Common myeloid progenitor, CD34-positive (primary cell): Measurements from ENCODE around the gene VSIG8.

Experiments
- CTCF ChIA-PET: fragments of 350-600 bp; sonication (Branson Sonifier 250); formaldehyde crosslinking; loops from one replicate; lab custom pipeline; 2021; ENCODE audit warnings: antibody characterized with exemption; lab: Charles Lee
- POLR2A ChIA-PET: fragments of 350-600 bp; sonication (Branson Sonifier 250); formaldehyde crosslinking; loops from one replicate; lab custom pipeline; 2021; ENCODE audit warnings: antibody characterized with exemption; lab: Charles Lee
- DNase-seq, 3 donors: peaks; one replicate each; pipeline versions ENCODE4 v3.0.0 to v3.0.0-alpha.2; 2013
- H3K27ac ChIP-seq, 2 experiments: 1 replicate in 1 of 2; 2 replicates in 1 of 2; pipeline ENCODE4 v1.7.0; 2013; ENCODE audit warnings: inconsistent platforms in 2 of 2, low read length in 2 of 2, mild to moderate bottlenecking in 2 of 2, low read depth in 1 of 2, moderate library complexity in 1 of 2; ENCODE audit not compliant: severe bottlenecking in 2 of 2, insufficient read depth in 1 of 2, poor library complexity in 1 of 2
- H3K27me3 ChIP-seq, 5 experiments: replicated peaks in 2 of 5; 1 replicate in 3 of 5; 2 replicates in 2 of 5; pipeline versions ENCODE4 v1.6.1 to v1.7.0; 2013; ENCODE audit warnings: low read length in 4 of 5, mild to moderate bottlenecking in 2 of 5, moderate library complexity in 2 of 5, inconsistent platforms in 1 of 5; ENCODE audit not compliant: insufficient read depth in 5 of 5, control insufficient read depth in 4 of 5
- H3K36me3 ChIP-seq, 4 experiments: 1 replicate in 2 of 4; 2 replicates in 2 of 4; pipeline versions ENCODE4 v1.6.1 to v1.7.0; 2013; ENCODE audit warnings: low read length in 3 of 4, control low read depth in 1 of 4, mild to moderate bottlenecking in 1 of 4; ENCODE audit not compliant: control insufficient read depth in 4 of 4, insufficient read depth in 4 of 4
- H3K4me1 ChIP-seq, 4 experiments: 1 replicate in 3 of 4; 2 replicates in 1 of 4; pipeline versions ENCODE4 v1.6.1 to v1.7.1; 2013; ENCODE audit warnings: low read length in 3 of 4, mild to moderate bottlenecking in 3 of 4, control low read depth in 1 of 4, inconsistent platforms in 1 of 4, moderate library complexity in 1 of 4; ENCODE audit not compliant: control insufficient read depth in 4 of 4, insufficient read depth in 4 of 4; ENCODE audit errors: control extremely low read depth in 1 of 4
- H3K4me3 ChIP-seq, 7 experiments: 1 replicate in 4 of 7; 2 replicates in 3 of 7; pipeline versions ENCODE4 v1.5.1 to v1.7.0; 2013; ENCODE audit warnings: mild to moderate bottlenecking in 7 of 7, low read length in 6 of 7, moderate library complexity in 6 of 7, inconsistent platforms in 2 of 7, low read depth in 2 of 7, control low read depth in 1 of 7; ENCODE audit not compliant: insufficient read depth in 4 of 7, control insufficient read depth in 1 of 7; ENCODE audit errors: extremely low read depth in 1 of 7
- H3K9me3 ChIP-seq, 5 experiments: 1 replicate in 4 of 5; 2 replicates in 1 of 5; pipeline versions ENCODE4 v1.6.1 to v1.7.1; 2013; ENCODE audit warnings: low read length in 4 of 5, mild to moderate bottlenecking in 2 of 5, inconsistent platforms in 1 of 5, low read depth in 1 of 5, moderate library complexity in 1 of 5; ENCODE audit not compliant: control insufficient read depth in 4 of 5, insufficient read depth in 2 of 5; ENCODE audit errors: control extremely low read depth in 1 of 5
- WGBS: methylation state at CpG from one replicate; pipeline ENCODE4 v1.1.5; 2013; ENCODE audit not compliant: insufficient coverage; 5-methylcytosine and 5-hydroxymethylcytosine counted together

The VSIG8 gene

GRCh38 chr1:159848326-159848725, 14.1 kb downstream of the VSIG8 start:
- Histone ChIP-seq H3K27me3 (no peaks in the 10 kb centered on the region), H3K4me1 (peaks cover 0 to 2% (median under 1%) of the 10 kb centered on the region in 4 experiments)
- CTCF ChIA-PET: interaction anchor here (0.9 to 1.4 kb wide), 5 partner anchors 17 to 44 kb away, joined by 3 to 7 read pairs (median 3); no protein-coding TSS in a partner anchor

GRCh38 chr1:159847231-159847630, 15.2 kb downstream of the VSIG8 start:
- Histone ChIP-seq H3K27ac (no peak overlapping the region), H3K9me3 (no peaks in the 10 kb centered on the region), H3K36me3 (no peaks in the 10 kb centered on the region), H3K4me3 (no peak overlapping the region), H3K27me3 (no peaks in the 10 kb centered on the region), H3K4me1 (no peaks in the 10 kb centered on the region)
- 100% methylated on average over 3 of the region's 4 CpGs for WGBS
- CTCF ChIA-PET: interaction anchor here (0.6 to 2.3 kb wide), 6 partner anchors 16 to 48 kb away, joined by 3 to 7 read pairs (median 3); no protein-coding TSS in a partner anchor
- no peak for DNase-seq
- POLR2A ChIA-PET: no interaction called here

More at GRCh38 chr1:159848326-159848725, 14.1 kb downstream of the VSIG8 start:
- H3K36me3 ChIP-seq: no peaks in the 10 kb centered on the region
- H3K27ac ChIP-seq: no peak overlapping the region
- 100% methylated on average over 2 of the region's 3 CpGs for WGBS
- H3K4me3 ChIP-seq: no peak overlapping the region
- no peak for DNase-seq
- H3K9me3 ChIP-seq: no peaks in the 10 kb centered on the region
- POLR2A ChIA-PET: no interaction called here

- Histone ChIP-seq H3K36me3 (no peaks in the 10 kb centered on the region), H3K27me3 (no peaks in the 10 kb centered on the region), H3K9me3 (no peaks in the 10 kb centered on the region), H3K27ac (no peak overlapping the region), H3K4me3 (no peak overlapping the region), H3K4me1 (no peaks in the 10 kb centered on the region)
- DNase-seq: no peak
- WGBS: 94% methylated on average over 12 of the region's 13 CpGs
- CTCF ChIA-PET: interaction anchor here (1.7 to 2.3 kb wide), 2 partner anchors 45 to 47 kb away, joined by 4 to 6 read pairs; no protein-coding TSS in a partner anchor
- POLR2A ChIA-PET: no interaction called here
These were observed 16.5 kb downstream of the VSIG8 start for GRCh38 chr1:159845751-159846629.

- WGBS: 70% methylated on average over 4 of the region's 4 CpGs
- Histone ChIP-seq H3K27ac (no peak overlapping the region), H3K27me3 (no peaks in the 10 kb centered on the region), H3K36me3 (no peaks in the 10 kb centered on the region), H3K9me3 (no peaks in the 10 kb centered on the region), H3K4me1 (peaks cover 0 to 2% (median 0%) of the 10 kb centered on the region in 4 experiments), H3K4me3 (no peak overlapping the region)
- ChIA-PET POLR2A (no interaction called here), CTCF (interaction anchor here (1.0 to 2.4 kb wide), 5 partner anchors 9 to 49 kb away, joined by 3 to 8 read pairs (median 4); no protein-coding TSS in a partner anchor)
- DNase-seq: no peak
These were observed 19.0 kb downstream of the VSIG8 start for GRCh38 chr1:159843459-159843858.

- Histone ChIP-seq H3K4me1 (peaks cover 0 to 5% (median 0%) of the 10 kb centered on the region in 4 experiments), H3K27me3 (no peaks in the 10 kb centered on the region), H3K36me3 (no peaks in the 10 kb centered on the region), H3K4me3 (no peak overlapping the region), H3K9me3 (no peaks in the 10 kb centered on the region), H3K27ac (no peak overlapping the region)
- no peak for DNase-seq
- ChIA-PET CTCF (interaction anchor here (0.8 to 3.7 kb wide), 9 partner anchors 10 to 166 kb away, joined by 3 to 17 read pairs (median 9); no protein-coding TSS in a partner anchor), POLR2A (no interaction called here)
- 100% methylated on average over 2 of the region's 2 CpGs for WGBS
These were observed 20.7 kb downstream of the VSIG8 start for GRCh38 chr1:159841749-159842148.

GRCh38 chr1:159839116-159839849, 23.2 kb downstream of the VSIG8 start:
- ChIA-PET CTCF (interaction anchor here (1.1 to 3.7 kb wide), 7 partner anchors 12 to 54 kb away, joined by 3 to 17 read pairs (median 5); no protein-coding TSS in a partner anchor), POLR2A (no interaction called here)
- DNase-seq: peak in 2 of 3 donors; percentile 46 to 57
- H3K9me3 ChIP-seq: no peaks in the 10 kb centered on the region
- H3K27me3 ChIP-seq: no peaks in the 10 kb centered on the region
- H3K36me3 ChIP-seq: no peaks in the 10 kb centered on the region
- no peak overlapping the region for H3K27ac ChIP-seq
- WGBS: 100% methylated on average over 2 of the region's 5 CpGs
- H3K4me1 ChIP-seq: peaks cover 0 to 5% (median 0%) of the 10 kb centered on the region in 4 experiments
- no peak overlapping the region for H3K4me3 ChIP-seq
